Panc1 (cell line): ENCODE results near the gene ENTPD1. TPM values are rescaled to one million over a fixed set of nuclear protein-coding genes. Genes with fewer than 3 reads are reported as not detected.

Experiments
- ATAC-seq: fragments of 200-7000 bp; cut with Tn5 transposase; 2 replicates; pipeline ENCODE4 v1.9.1; 2020; ENCODE audit warnings: mild to moderate bottlenecking, moderate library complexity
- BruUV-seq: library from RNA; stranded (reverse); fragments of 400-500 nt; replicated peaks from 2 replicates; lab custom pipeline; 2021; lab: Mats Ljungman, UMichigan
- CTCF ChIA-PET: fragments of 300-600 bp; sonication (Branson Sonifier 250); formaldehyde crosslinking; loops from one replicate; lab custom pipeline; 2022; ENCODE audit warnings: antibody characterized with exemption; lab: Charles Lee
- POLR2A ChIA-PET: fragments of 300-600 bp; sonication (Branson Sonifier 250); formaldehyde crosslinking; loops from one replicate; lab custom pipeline; 2022; ENCODE audit warnings: antibody characterized with exemption; lab: Charles Lee
- DNase-seq: peaks from one replicate; pipeline ENCODE4 v3.0.0-alpha.2; 2010; ENCODE audit warnings: low read depth, low spot score
- H3K27ac ChIP-seq: 2 replicates; pipeline ENCODE4 v1.5.1; 2011; ENCODE audit warnings: mild to moderate bottlenecking, low read length, inconsistent platforms
- H3K27me3 ChIP-seq: fragments of 200-500 bp; sonication (Bioruptor generic); 2 replicates; pipeline ENCODE4 v1.6.0; 2014; ENCODE audit warnings: low read length, inconsistent platforms; ENCODE audit not compliant: control insufficient read depth, insufficient read depth
- H3K36me3 ChIP-seq: fragments of 200-500 bp; sonication (Bioruptor generic); 2 replicates; pipeline ENCODE4 v1.5.1; 2014; ENCODE audit warnings: inconsistent platforms, mild to moderate bottlenecking, low read length, moderate library complexity; ENCODE audit not compliant: control insufficient read depth, insufficient read depth
- H3K4me1 ChIP-seq: 2 replicates; pipeline ENCODE4 v1.5.1; 2011; ENCODE audit warnings: inconsistent platforms, mild to moderate bottlenecking, low read length, moderate library complexity; ENCODE audit not compliant: control insufficient read depth, insufficient read depth
- H3K4me3 ChIP-seq, 2 experiments: 2 replicates each; pipeline ENCODE4 v1.5.1; 2011 to 2012; ENCODE audit warnings: low read depth in 2 of 2, low read length in 2 of 2, mild to moderate bottlenecking in 2 of 2, inconsistent platforms in 1 of 2, moderate library complexity in 1 of 2
- H3K9me3 ChIP-seq: fragments of 200-500 bp; sonication (Bioruptor generic); 2 replicates; pipeline ENCODE4 v1.5.1; 2014; ENCODE audit warnings: low read depth, mild to moderate bottlenecking, inconsistent platforms, low read length, moderate library complexity; ENCODE audit not compliant: control insufficient read depth, insufficient read depth
- CTCF ChIP-seq: fragments of 450-650 bp; IDR thresholded peaks from 2 replicates; pipeline ENCODE4 v1.5.1; 2017; ENCODE audit warnings: mild to moderate bottlenecking
- POLR2AphosphoS5 ChIP-seq: IDR thresholded peaks from 2 replicates; pipeline ENCODE4 v1.6.1; 2012; ENCODE audit warnings: mild to moderate bottlenecking, low read depth, low read length, moderate library complexity
- REST ChIP-seq, 2 experiments: IDR thresholded peaks; 2 replicates each; pipeline ENCODE4 v1.6.1; 2011 to 2012; ENCODE audit warnings: low read depth in 2 of 2, control low read depth in 1 of 2, low read length in 1 of 2, mild to moderate bottlenecking in 1 of 2, moderate library complexity in 1 of 2; ENCODE audit not compliant: insufficient read depth in 1 of 2
- SIN3A ChIP-seq: IDR thresholded peaks from 2 replicates; pipeline ENCODE4 v1.6.1; 2012; ENCODE audit warnings: low read depth, mild to moderate bottlenecking, low read length, moderate library complexity, borderline replicate concordance; ENCODE audit not compliant: insufficient read depth
- TCF7L2 ChIP-seq: IDR thresholded peaks from 2 replicates; pipeline ENCODE4 v1.6.1; 2011; ENCODE audit warnings: mild to moderate bottlenecking, low read depth, low read length, inconsistent platforms
- in situ Hi-C: cut with HindIII; loops from 2 replicates; pipeline ENCODE4 v1.10.0; 2016; ENCODE audit warnings: low sequenced_read_pairs, low pct_unique_long_range_greater_than_20kb
- intact Hi-C: fragments of 100-400 bp; cut with micrococcal nuclease; formaldehyde crosslinking; loops from one replicate; pipeline ENCODE4 v1.10.0; 2022; ENCODE audit not compliant: unreplicated experiment
- total RNA-seq: library from RNA; stranded (reverse); gene quantifications from one replicate; pipeline ENCODE4 v1.2.1, GENCODE V29; 2021; ENCODE audit not compliant: unreplicated experiment

The ENTPD1 gene
- total RNA-seq, 1 experiment from 2014 or later: 0.31 TPM

GRCh38 chr10:95866467-95866842, 110.5 kb downstream of the ENTPD1 start:
- ATAC-seq: no peak
- BruUV-seq: no TSS peak
- intact Hi-C loops: no loop called here
- no peaks in the 10 kb centered on the region for H3K9me3 ChIP-seq
- ChIA-PET CTCF (interaction anchor here (3.6 kb wide), 1 partner anchor 172 kb away, joined by 40 read pairs; the partner anchor contains the start of gene TCTN3), POLR2A (no interaction called here)
- no peak overlapping the region for H3K4me3 ChIP-seq
- no peak for TF ChIP-seq POLR2AphosphoS5
- TF ChIP-seq TCF7L2: no peak
- no peak for TF ChIP-seq CTCF
- TF ChIP-seq REST (IDR thresholded peaks at IDR 0.05; ENCODE audit: insufficient read depth in 1 of 2, low read depth in 2 of 2, low read length in 1 of 2): no peak
- no peak for TF ChIP-seq SIN3A
- H3K36me3 ChIP-seq: no peaks in the 10 kb centered on the region
- no peak for DNase-seq
- no peaks in the 10 kb centered on the region for H3K4me1 ChIP-seq
- no peak overlapping the region for H3K27ac ChIP-seq
- in situ Hi-C loops: no loop called here
- no peaks in the 10 kb centered on the region for H3K27me3 ChIP-seq

- TF ChIP-seq SIN3A (no peak), REST (IDR thresholded peaks at IDR 0.05; ENCODE audit: insufficient read depth in 1 of 2, low read depth in 2 of 2, low read length in 1 of 2) (no peak), TCF7L2 (no peak), CTCF (no peak), POLR2AphosphoS5 (no peak)
- DNase-seq: no peak
These were observed 111.9 kb downstream of the ENTPD1 start for GRCh38 chr10:95867866-95868265.

More at GRCh38 chr10:95867866-95868265, 111.9 kb downstream of the ENTPD1 start:
- BruUV-seq: no TSS peak
- no peak for ATAC-seq
- in situ Hi-C loops: no loop called here
- H3K9me3 ChIP-seq: no peaks in the 10 kb centered on the region
- H3K4me3 ChIP-seq: no peak overlapping the region
- no peaks in the 10 kb centered on the region for H3K27me3 ChIP-seq
- H3K4me1 ChIP-seq: no peaks in the 10 kb centered on the region
- intact Hi-C loops: no loop called here
- CTCF ChIA-PET: no interaction called here
- no peaks in the 10 kb centered on the region for H3K36me3 ChIP-seq
- H3K27ac ChIP-seq: no peak overlapping the region
- POLR2A ChIA-PET: no interaction called here
